ENCODE results near the gene GAB2.
"Not testable (repeated sequence)": the region's sequence is repeated elsewhere in the genome, so short reads cannot be mapped to it uniquely, and the experiment has no call there.

Gene GAB2

DNA sequence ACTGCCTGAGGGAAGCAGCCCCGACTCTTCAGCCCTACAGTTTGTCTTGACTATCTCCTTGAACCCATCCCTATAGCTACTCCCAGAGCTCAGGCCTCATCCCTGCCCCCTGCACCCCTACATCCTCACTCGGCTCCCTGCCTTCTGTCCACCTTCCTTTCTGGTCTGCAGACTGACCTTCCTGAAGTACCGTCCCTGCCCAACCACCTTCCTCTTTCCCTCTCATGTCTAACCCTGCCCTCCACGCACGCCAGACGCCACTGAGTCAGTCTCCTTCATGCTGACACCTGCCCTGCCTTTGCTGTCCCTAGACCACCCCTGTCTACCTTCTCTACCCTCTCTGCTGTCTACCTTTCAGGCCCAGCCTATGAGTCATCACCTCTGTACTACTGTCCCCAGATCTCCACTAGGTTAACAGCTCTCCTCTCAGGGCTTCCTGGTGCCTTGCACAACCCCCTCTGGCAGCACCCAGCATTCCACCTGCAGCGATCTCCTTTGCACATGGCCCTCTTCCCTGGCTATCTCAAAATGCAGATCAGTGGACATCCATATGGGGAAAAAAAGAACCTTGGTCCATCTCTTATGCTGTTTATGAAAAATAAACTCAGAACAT, 238.1 kb downstream of the GAB2 start:
- peaks cover 2% of the 10 kb centered on the region for H3K4me1 ChIP-seq (ENCODE audit: control insufficient read depth, insufficient read depth, low read length)
- no peaks in the 10 kb centered on the region for H3K9me3 ChIP-seq (ENCODE audit: control insufficient read depth in 2 of 2, low read length in 2 of 2)
- peaks cover 2 to 11% of the 10 kb centered on the region in 2 donors for H3K36me3 ChIP-seq (ENCODE audit: control insufficient read depth in 2 of 2, insufficient read depth in 2 of 2, low read length in 2 of 2)
- H3K27ac ChIP-seq (ENCODE audit: low read length), result no peak overlapping the region
- no peak overlapping the region for H3K4me3 ChIP-seq (ENCODE audit: low read length in 2 of 2)
- no peaks in the 10 kb centered on the region for H3K27me3 ChIP-seq (ENCODE audit: control insufficient read depth in 1 of 2, insufficient read depth in 2 of 2, low read length in 2 of 2)
- H3K9ac ChIP-seq (ENCODE audit: low read length in 2 of 2), result no peak overlapping the region

DNA sequence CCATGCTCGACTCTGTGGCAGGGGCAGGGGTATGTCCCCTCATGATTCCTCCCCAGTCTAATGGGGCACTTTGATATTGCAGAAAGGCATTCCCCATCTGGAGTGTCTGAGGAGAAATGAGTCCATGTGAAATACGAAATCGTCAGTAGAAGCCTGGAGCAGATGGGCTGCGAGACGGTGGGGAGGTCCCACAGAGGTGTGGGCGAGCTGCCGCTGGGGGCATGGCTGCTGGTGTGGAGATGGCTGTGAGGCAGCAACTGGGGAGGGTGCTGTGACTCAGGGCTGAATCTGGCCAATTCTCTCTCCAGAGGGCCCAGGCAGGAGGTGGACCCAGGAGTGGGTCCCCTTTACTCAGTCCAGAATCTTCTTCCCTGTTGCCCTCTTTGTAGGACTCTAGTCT, 240.4 kb downstream of the GAB2 start:
- Histone ChIP-seq H3K9ac (ENCODE audit: low read length in 2 of 2) (no peak overlapping the region), H3K4me3 (ENCODE audit: low read length in 2 of 2) (no peak overlapping the region), H3K9me3 (ENCODE audit: control insufficient read depth in 2 of 2, low read length in 2 of 2) (no peaks in the 10 kb centered on the region), H3K27ac (ENCODE audit: low read length) (no peak overlapping the region), H3K4me1 (ENCODE audit: control insufficient read depth, insufficient read depth, low read length) (peaks cover 2% of the 10 kb centered on the region), H3K27me3 (ENCODE audit: control insufficient read depth in 1 of 2, insufficient read depth in 2 of 2, low read length in 2 of 2) (no peaks in the 10 kb centered on the region), H3K36me3 (ENCODE audit: control insufficient read depth in 2 of 2, insufficient read depth in 2 of 2, low read length in 2 of 2) (peaks cover 16 to 29% of the 10 kb centered on the region in 2 donors)

DNA sequence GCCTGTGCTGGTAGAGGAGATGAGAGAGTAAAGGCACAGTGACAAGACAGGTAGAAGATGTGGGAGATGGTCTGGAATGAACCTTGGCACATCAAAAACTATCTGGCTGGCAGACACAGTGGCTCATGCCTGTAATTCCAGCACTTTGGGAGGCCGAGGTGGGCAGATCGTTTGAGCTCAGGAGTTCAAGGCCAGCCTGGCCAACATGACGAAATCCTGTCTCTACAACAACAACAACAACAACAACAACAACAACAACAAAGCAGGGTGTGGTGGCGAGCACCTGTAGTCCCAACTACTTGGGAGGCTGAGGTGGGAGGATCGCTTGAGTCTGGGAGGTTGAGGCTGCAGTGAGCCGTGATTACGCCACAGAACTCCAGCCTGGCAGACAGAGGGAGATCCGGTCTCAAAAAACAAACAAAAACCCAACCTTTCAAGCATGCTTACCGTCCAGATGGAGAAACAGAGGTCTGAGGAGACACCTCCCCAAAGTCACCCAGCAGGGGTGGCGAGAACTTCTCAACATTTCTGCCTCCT, 240.9 kb downstream of the GAB2 start:
- H3K27me3 ChIP-seq (ENCODE audit: control insufficient read depth in 1 of 2, insufficient read depth in 2 of 2, low read length in 2 of 2), result no peaks in the 10 kb centered on the region
- no peaks in the 10 kb centered on the region for H3K9me3 ChIP-seq (ENCODE audit: control insufficient read depth in 2 of 2, low read length in 2 of 2)
- no peak overlapping the region for H3K4me3 ChIP-seq (ENCODE audit: low read length in 2 of 2)
- H3K9ac ChIP-seq (ENCODE audit: low read length in 2 of 2), result no peak overlapping the region
- H3K27ac ChIP-seq (ENCODE audit: low read length), result no peak overlapping the region
- peaks cover 16 to 34% of the 10 kb centered on the region in 2 donors for H3K36me3 ChIP-seq (ENCODE audit: control insufficient read depth in 2 of 2, insufficient read depth in 2 of 2, low read length in 2 of 2)
- H3K4me1 ChIP-seq (ENCODE audit: control insufficient read depth, insufficient read depth, low read length), result peaks cover 2% of the 10 kb centered on the region

DNA sequence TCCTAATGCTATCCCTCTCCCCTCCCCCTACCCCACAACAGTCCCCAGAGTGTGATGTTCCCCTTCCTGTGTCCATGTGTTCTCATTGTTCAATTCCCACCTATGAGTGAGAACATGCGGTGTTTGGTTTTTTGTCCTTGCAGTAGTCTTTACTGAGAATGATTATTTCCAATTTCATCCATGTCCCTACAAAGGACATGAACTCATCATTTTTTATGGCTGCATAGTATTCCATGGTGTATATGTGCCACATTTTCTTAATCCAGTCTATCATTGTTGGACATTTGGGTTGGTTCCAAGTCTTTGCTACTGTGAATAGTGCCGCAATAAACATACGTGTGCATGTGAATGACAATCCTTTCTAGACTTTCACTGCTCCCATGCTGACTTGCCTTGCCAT, 241.8 kb downstream of the GAB2 start:
- peaks cover 13 to 34% of the 10 kb centered on the region in 2 donors for H3K36me3 ChIP-seq (ENCODE audit: control insufficient read depth in 2 of 2, insufficient read depth in 2 of 2, low read length in 2 of 2)
- H3K9me3 ChIP-seq (ENCODE audit: control insufficient read depth in 2 of 2, low read length in 2 of 2); H3K27me3 ChIP-seq (ENCODE audit: control insufficient read depth in 1 of 2, insufficient read depth in 2 of 2, low read length in 2 of 2); H3K4me3 ChIP-seq (ENCODE audit: low read length in 2 of 2); H3K4me1 ChIP-seq (ENCODE audit: control insufficient read depth, insufficient read depth, low read length); H3K9ac ChIP-seq (ENCODE audit: low read length in 2 of 2); H3K27ac ChIP-seq (ENCODE audit: low read length): not testable (repeated sequence)

DNA sequence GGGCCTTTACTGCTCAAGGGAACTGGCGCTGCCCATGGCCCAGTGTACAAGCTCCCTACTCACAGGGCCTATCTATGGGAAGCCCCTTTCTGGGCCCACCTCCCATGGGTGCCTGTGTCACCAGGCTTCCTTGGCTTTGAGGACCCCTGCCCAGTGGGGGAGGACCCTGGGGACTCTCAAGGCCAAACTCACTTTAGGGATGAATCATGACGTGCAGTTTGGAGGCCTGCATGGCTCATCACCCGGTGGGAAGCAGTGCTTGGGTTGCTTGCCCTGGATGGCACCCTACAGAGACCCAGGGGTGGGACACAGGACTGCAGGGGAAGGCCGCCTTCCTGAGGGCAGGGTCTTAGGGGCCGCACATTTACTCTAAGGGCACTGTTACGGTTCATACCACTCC, 245.7 kb downstream of the GAB2 start:
- H3K9me3 ChIP-seq (ENCODE audit: control insufficient read depth in 2 of 2, low read length in 2 of 2), result no peaks in the 10 kb centered on the region
- no peaks in the 10 kb centered on the region for H3K27me3 ChIP-seq (ENCODE audit: control insufficient read depth in 1 of 2, insufficient read depth in 2 of 2, low read length in 2 of 2)
- H3K27ac ChIP-seq (ENCODE audit: low read length), result no peak overlapping the region
- H3K4me1 ChIP-seq (ENCODE audit: control insufficient read depth, insufficient read depth, low read length), result peaks cover 25% of the 10 kb centered on the region
- H3K36me3 ChIP-seq (ENCODE audit: control insufficient read depth in 2 of 2, insufficient read depth in 2 of 2, low read length in 2 of 2), result peaks cover 13 to 34% of the 10 kb centered on the region in 2 donors
- H3K9ac ChIP-seq (ENCODE audit: low read length in 2 of 2), result no peak overlapping the region
- no peak overlapping the region for H3K4me3 ChIP-seq (ENCODE audit: low read length in 2 of 2)

DNA sequence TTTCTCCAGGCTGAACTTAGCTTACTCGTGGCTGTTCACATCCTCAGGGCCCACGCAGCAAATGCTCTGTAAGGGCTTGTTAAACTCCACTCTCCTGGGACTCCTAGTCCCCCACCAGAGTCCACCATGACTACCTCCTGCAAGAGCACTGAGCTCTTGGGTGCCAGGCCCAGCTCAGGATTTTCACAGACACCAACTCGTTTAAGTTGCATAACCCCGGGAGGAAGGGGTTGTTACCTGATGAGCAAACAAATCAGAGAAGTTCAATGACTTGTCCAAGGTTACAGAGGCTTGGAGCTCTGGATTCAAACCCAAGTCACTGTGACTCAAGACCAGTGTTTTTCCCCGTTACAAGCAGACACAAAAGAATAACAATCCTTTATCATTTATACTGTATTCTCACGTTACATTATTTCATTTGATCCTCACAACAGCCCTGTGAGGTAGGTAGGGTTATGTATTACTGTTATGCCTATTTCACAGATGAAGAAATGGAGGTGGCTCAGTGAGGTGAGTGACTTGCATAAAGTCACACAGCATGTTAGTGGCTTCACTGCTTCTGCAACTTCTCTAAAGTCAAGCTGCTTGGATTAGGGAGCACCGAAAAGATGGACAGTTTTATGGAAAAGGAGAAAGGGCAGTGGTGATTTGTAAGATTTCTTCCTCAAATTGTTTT, 246.6 kb downstream of the GAB2 start:
- Histone ChIP-seq H3K36me3 (ENCODE audit: control insufficient read depth in 2 of 2, insufficient read depth in 2 of 2, low read length in 2 of 2) (peaks cover 13 to 29% of the 10 kb centered on the region in 2 donors), H3K9me3 (ENCODE audit: control insufficient read depth in 2 of 2, low read length in 2 of 2) (no peaks in the 10 kb centered on the region), H3K27ac (ENCODE audit: low read length) (no peak overlapping the region), H3K9ac (ENCODE audit: low read length in 2 of 2) (no peak overlapping the region), H3K4me1 (ENCODE audit: control insufficient read depth, insufficient read depth, low read length) (peaks cover 32% of the 10 kb centered on the region), H3K4me3 (ENCODE audit: low read length in 2 of 2) (no peak overlapping the region), H3K27me3 (ENCODE audit: control insufficient read depth in 1 of 2, insufficient read depth in 2 of 2, low read length in 2 of 2) (no peaks in the 10 kb centered on the region)

DNA sequence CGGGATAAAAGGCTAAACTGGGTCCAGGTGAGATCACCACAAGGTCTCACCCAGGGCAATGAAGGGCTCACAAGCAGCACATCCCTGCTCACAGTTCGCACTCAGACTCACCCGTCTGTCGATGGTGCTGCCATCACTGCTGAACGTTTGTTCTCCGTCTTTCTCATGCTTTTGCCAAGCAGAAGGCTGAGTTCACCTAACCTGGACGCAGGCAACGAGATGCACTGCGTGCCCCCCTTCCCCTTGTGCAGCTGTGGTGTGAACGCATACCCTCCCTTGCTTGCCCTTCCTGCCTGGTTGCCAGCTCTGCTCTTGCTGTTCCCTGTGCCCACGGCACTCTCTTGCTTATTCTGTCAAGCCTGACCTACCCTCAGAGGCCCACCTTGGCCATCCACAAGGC, 247.2 kb downstream of the GAB2 start:
- peaks cover 13 to 29% of the 10 kb centered on the region in 2 donors for H3K36me3 ChIP-seq (ENCODE audit: control insufficient read depth in 2 of 2, insufficient read depth in 2 of 2, low read length in 2 of 2)
- no peak overlapping the region for H3K9ac ChIP-seq (ENCODE audit: low read length in 2 of 2)
- H3K9me3 ChIP-seq (ENCODE audit: control insufficient read depth in 2 of 2, low read length in 2 of 2), result no peaks in the 10 kb centered on the region
- H3K4me3 ChIP-seq (ENCODE audit: low read length in 2 of 2), result no peak overlapping the region
- peaks cover 36% of the 10 kb centered on the region for H3K4me1 ChIP-seq (ENCODE audit: control insufficient read depth, insufficient read depth, low read length)
- H3K27ac ChIP-seq (ENCODE audit: low read length), result peak overlapping the region; percentile 18
- no peaks in the 10 kb centered on the region for H3K27me3 ChIP-seq (ENCODE audit: control insufficient read depth in 1 of 2, insufficient read depth in 2 of 2, low read length in 2 of 2)

DNA sequence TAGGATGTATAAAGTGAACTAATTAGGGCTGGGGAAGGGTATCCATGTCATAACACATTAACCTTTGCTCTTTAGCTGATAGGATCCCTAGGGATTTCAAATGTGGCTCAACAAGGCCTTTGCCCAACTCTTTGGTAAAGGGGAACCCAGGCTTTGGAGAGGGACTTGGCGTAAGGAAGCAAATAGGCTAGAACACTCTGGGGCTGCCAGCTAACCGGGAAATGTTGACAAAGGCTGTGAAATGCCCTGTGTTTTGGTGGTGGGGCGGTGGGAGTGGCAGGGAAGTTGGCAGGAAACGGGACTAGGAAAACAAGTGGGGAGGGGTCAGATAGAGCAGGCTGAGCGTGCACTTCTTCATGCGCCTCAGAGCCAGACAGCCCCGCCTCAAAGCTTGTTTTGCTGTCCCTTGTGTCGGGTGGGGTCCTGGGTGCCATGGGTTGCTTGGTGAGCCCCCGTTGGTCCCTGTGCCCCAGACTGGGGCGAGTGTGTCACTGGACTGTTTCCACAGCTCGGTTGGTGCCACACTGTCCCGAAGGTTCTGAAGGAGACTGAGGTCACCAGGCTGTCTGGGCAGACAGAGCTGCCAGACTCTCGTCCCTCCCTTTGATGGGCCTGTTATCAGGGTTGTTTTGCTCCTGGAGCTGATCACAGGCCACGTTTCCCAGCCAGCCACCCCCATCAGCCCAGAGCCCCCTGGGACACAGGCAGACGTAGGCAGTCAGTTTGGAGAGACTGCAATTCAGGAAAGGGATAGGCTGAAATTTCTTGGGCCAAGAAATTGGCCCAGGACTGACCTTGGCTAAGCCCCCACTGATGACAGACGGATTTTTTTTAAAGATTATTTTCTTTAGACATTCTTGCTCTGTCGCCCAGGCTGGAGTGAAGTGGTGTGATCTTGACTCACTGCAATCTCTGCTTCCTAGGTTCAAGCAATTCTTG, 248.8 kb downstream of the GAB2 start:
- Histone ChIP-seq H3K9ac (ENCODE audit: low read length in 2 of 2) (peak overlapping the region in 1 of 2 donors; percentile 36), H3K36me3 (ENCODE audit: control insufficient read depth in 2 of 2, insufficient read depth in 2 of 2, low read length in 2 of 2) (peaks cover 12 to 23% of the 10 kb centered on the region in 2 donors), H3K9me3 (ENCODE audit: control insufficient read depth in 2 of 2, low read length in 2 of 2) (no peaks in the 10 kb centered on the region), H3K27me3 (ENCODE audit: control insufficient read depth in 1 of 2, insufficient read depth in 2 of 2, low read length in 2 of 2) (no peaks in the 10 kb centered on the region), H3K4me3 (ENCODE audit: low read length in 2 of 2) (peak overlapping the region in 1 of 2 donors; percentile 29), H3K4me1 (ENCODE audit: control insufficient read depth, insufficient read depth, low read length) (peaks cover 42% of the 10 kb centered on the region), H3K27ac (ENCODE audit: low read length) (peak overlapping the region; percentile 67)

DNA sequence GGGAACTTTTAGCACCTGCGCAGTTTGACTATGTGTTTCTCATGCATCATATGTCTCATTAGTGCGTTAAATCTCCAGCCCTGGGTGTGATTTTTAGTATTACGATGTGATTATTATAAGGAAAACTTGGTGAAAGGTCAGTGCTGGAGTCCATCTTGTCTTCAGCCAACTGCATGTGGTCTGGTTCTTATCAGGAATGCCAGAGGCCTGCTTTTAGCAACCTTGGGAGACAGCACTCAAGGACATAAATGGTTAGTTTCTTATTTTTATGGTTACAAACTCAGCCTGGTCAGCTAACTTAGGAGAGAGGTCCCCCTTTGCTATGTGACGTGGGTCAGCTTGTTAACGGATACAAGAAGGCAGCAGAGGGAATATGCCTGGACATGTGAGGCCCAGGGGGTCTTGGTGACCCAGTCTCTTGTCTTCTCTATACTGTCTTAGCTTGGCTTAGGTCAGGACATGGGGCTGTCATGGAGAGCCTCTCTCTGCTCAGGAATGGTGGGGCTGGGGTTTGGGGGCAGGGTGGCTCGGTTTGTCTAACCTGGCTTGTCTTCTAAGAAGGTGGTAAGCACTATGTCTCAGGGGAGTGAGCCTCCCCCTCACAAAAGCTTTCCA, 250.7 kb downstream of the GAB2 start:
- Histone ChIP-seq H3K27me3 (ENCODE audit: control insufficient read depth in 1 of 2, insufficient read depth in 2 of 2, low read length in 2 of 2) (no peaks in the 10 kb centered on the region), H3K27ac (ENCODE audit: low read length) (peak overlapping the region; percentile 69), H3K4me3 (ENCODE audit: low read length in 2 of 2) (peak overlapping the region in 1 of 2 donors; percentile 22), H3K9ac (ENCODE audit: low read length in 2 of 2) (peak overlapping the region; percentile 16 to 21), H3K4me1 (ENCODE audit: control insufficient read depth, insufficient read depth, low read length) (peaks cover 60% of the 10 kb centered on the region), H3K36me3 (ENCODE audit: control insufficient read depth in 2 of 2, insufficient read depth in 2 of 2, low read length in 2 of 2) (peaks cover 0 to 7% of the 10 kb centered on the region in 2 donors), H3K9me3 (ENCODE audit: control insufficient read depth in 2 of 2, low read length in 2 of 2) (no peaks in the 10 kb centered on the region)

Measured in stomach smooth muscle (tissue), 2 donors.